Small intestine (tissue), 7 donors: ENCODE results near the gene YIPF2. TPM values are rescaled to one million over a fixed set of nuclear protein-coding genes. Genes with fewer than 3 reads are reported as not detected.
"Not testable (repeated sequence)": the region's sequence is repeated elsewhere in the genome, so short reads cannot be mapped to it uniquely, and the experiment has no call there.

Experiments used
- DNase-seq, 2 donors: peaks; one replicate each; pipeline versions ENCODE4 v3.0.0 to v3.0.0-alpha.2; 2013
- FAIRE-seq: peaks from 2 replicates; lab custom pipeline; 2012; peaks lifted over from hg19 to GRCh38; lab: Jason Lieb, UNC
- H3K27ac ChIP-seq, 3 donors: one replicate each; pipeline ENCODE4 v1.5.1; 2013; ENCODE audit warnings: low read length in 2 of 3, mild to moderate bottlenecking in 2 of 3, control low read depth in 1 of 3, inconsistent platforms in 1 of 3, low read depth in 1 of 3, moderate library complexity in 1 of 3
- H3K27me3 ChIP-seq, 3 donors: one replicate each; pipeline ENCODE4 v1.6.1; 2013; ENCODE audit warnings: low read length in 3 of 3, inconsistent platforms in 1 of 3; ENCODE audit not compliant: control insufficient read depth in 3 of 3, insufficient read depth in 3 of 3
- H3K36me3 ChIP-seq, 3 donors: one replicate each; pipeline ENCODE4 v1.6.1; 2013; ENCODE audit warnings: low read length in 3 of 3, inconsistent platforms in 1 of 3, low read depth in 1 of 3, mild to moderate bottlenecking in 1 of 3, moderate library complexity in 1 of 3; ENCODE audit not compliant: control insufficient read depth in 3 of 3, insufficient read depth in 2 of 3
- H3K4me1 ChIP-seq, 3 donors: one replicate each; pipeline ENCODE4 v1.6.1; 2013; ENCODE audit warnings: low read length in 2 of 3, inconsistent platforms in 1 of 3, low read depth in 1 of 3, mild to moderate bottlenecking in 1 of 3, moderate library complexity in 1 of 3; ENCODE audit not compliant: control insufficient read depth in 3 of 3, insufficient read depth in 2 of 3
- H3K4me3 ChIP-seq, 3 donors: one replicate each; pipeline ENCODE4 v1.5.1; 2013; ENCODE audit warnings: low read length in 3 of 3, control low read depth in 1 of 3, inconsistent platforms in 1 of 3, low read depth in 1 of 3, mild to moderate bottlenecking in 1 of 3, moderate library complexity in 1 of 3
- H3K9me3 ChIP-seq, 2 donors: one replicate each; pipeline ENCODE4 v1.6.1; 2013; ENCODE audit warnings: low read depth in 1 of 2, low read length in 1 of 2; ENCODE audit not compliant: control insufficient read depth in 2 of 2, insufficient read depth in 1 of 2
- WGBS, 3 donors: extraction: QIAGEN DNeasy Blood & Tissue Kit; methylation state at CpG; one replicate each; pipeline ENCODE4 v1.1.7; 2013; 5-methylcytosine and 5-hydroxymethylcytosine counted together
- polyA plus RNA-seq, 4 donors: library from polyadenylated mRNA; stranded (reverse) in 3 of 4; unstranded in 1 of 4; fragments of 200-250 nt in 3 of 4; fragments of 120-200 nt in 1 of 4; gene quantifications; one replicate each; pipeline versions ENCODE4 v1.2.1 to v1.2.3, GENCODE V29; 2013
- donor health status: healthy with polysubstance abuse.
- donor health status: control.
- donor health status: control.
- donor health status: Bipolar disorder and iron deficiency.
- donor health status: healthy.

YIPF2 gene
- polyA plus RNA-seq, 4 donors, result 18.3 to 65.1 (median 40.1) TPM

- DNase-seq (no peak), FAIRE-seq (no peak)
- peaks cover 0 to 8% (median 0%) of the 10 kb centered on the region in 3 donors for H3K4me1 ChIP-seq
- no peak overlapping the region for H3K27ac ChIP-seq
- peaks cover 0 to 62% (median 0%) of the 10 kb centered on the region in 3 donors for H3K36me3 ChIP-seq
- no peaks in the 10 kb centered on the region for H3K27me3 ChIP-seq
- no peak overlapping the region for H3K4me3 ChIP-seq
- peaks cover 0 to 6% of the 10 kb centered on the region in 2 donors for H3K9me3 ChIP-seq
- 85 to 93% (median 91%) methylated on average over 9 of the region's 9 CpGs for WGBS, 3 donors
Observed at GRCh38 chr19:10882108-10882457, 46.4 kb downstream of the YIPF2 start.

GRCh38 chr19:10881403-10882107 is 46.9 kb downstream of the YIPF2 start:
- H3K4me3 ChIP-seq, result no peak overlapping the region
- FAIRE-seq (no peak), DNase-seq (no peak)
- H3K9me3 ChIP-seq, result peaks cover 0 to 6% of the 10 kb centered on the region in 2 donors
- H3K27me3 ChIP-seq, result no peaks in the 10 kb centered on the region
- H3K4me1 ChIP-seq, result peaks cover 0 to 11% (median 0%) of the 10 kb centered on the region in 3 donors
- WGBS, 3 donors, result 79 to 89% (median 89%) methylated on average over 14 of the region's 14 CpGs
- H3K27ac ChIP-seq, result no peak overlapping the region
- peaks cover 0 to 61% (median 0%) of the 10 kb centered on the region in 3 donors for H3K36me3 ChIP-seq

- Histone ChIP-seq H3K27ac (peak overlapping the region in 1 of 3 donors; percentile 25), H3K9me3 (peaks cover 0 to 6% of the 10 kb centered on the region in 2 donors), H3K36me3 (peaks cover 0 to 65% (median 0%) of the 10 kb centered on the region in 3 donors), H3K4me3 (no peak overlapping the region), H3K4me1 (peaks cover 0 to 14% (median under 1%) of the 10 kb centered on the region in 3 donors), H3K27me3 (no peaks in the 10 kb centered on the region)
- FAIRE-seq (no peak), DNase-seq (no peak)
- 72 to 89% (median 82%) methylated on average over 3 of the region's 3 CpGs for WGBS, 3 donors
Observed at GRCh38 chr19:10878253-10878652, 50.2 kb downstream of the YIPF2 start.

- not testable (repeated sequence) for DNase-seq, H3K4me3 ChIP-seq, H3K27me3 ChIP-seq, H3K9me3 ChIP-seq, FAIRE-seq
- H3K27ac ChIP-seq, result peak overlapping the region in 1 of 3 donors; percentile 25
- peaks cover 0 to 14% (median 7%) of the 10 kb centered on the region in 3 donors for H3K4me1 ChIP-seq
- H3K36me3 ChIP-seq, result peaks cover 0 to 58% (median 0%) of the 10 kb centered on the region in 3 donors
- WGBS, 3 donors, result 90 to 95% (median 94%) methylated on average over 8 to 9 of the region's 9 CpGs
Observed at GRCh38 chr19:10877608-10878007, 50.8 kb downstream of the YIPF2 start.

GRCh38 chr19:10876459-10877240 is 51.8 kb downstream of the YIPF2 start:
- H3K27me3 ChIP-seq, result no peaks in the 10 kb centered on the region
- peaks cover 0 to 6% of the 10 kb centered on the region in 2 donors for H3K9me3 ChIP-seq
- H3K4me1 ChIP-seq, result peaks cover 0 to 14% (median 7%) of the 10 kb centered on the region in 3 donors
- 68 to 90% (median 70%) methylated on average over 10 of the region's 10 CpGs for WGBS, 3 donors
- H3K4me3 ChIP-seq, result no peak overlapping the region
- DNase-seq (no peak), FAIRE-seq (no peak)
- H3K27ac ChIP-seq, result peak overlapping the region in 1 of 3 donors; percentile 22
- H3K36me3 ChIP-seq, result peaks cover 0 to 50% (median 0%) of the 10 kb centered on the region in 3 donors

- no peak overlapping the region for H3K4me3 ChIP-seq
- peak overlapping the region in 2 of 3 donors; percentile 5 to 18 for H3K27ac ChIP-seq
- DNase-seq, result peak; percentile 66 to 86
- no peak for FAIRE-seq
- H3K9me3 ChIP-seq, result peaks cover 0 to 5% of the 10 kb centered on the region in 2 donors
- peaks cover 0 to 30% (median 0%) of the 10 kb centered on the region in 3 donors for H3K36me3 ChIP-seq
- peaks cover 0 to 14% (median 7%) of the 10 kb centered on the region in 3 donors for H3K4me1 ChIP-seq
- no peaks in the 10 kb centered on the region for H3K27me3 ChIP-seq
- 18 to 62% (median 35%) methylated on average over 1 of the region's 1 CpG for WGBS, 3 donors
Observed at GRCh38 chr19:10874024-10874423, 54.4 kb downstream of the YIPF2 start.

- H3K27me3 ChIP-seq, result no peaks in the 10 kb centered on the region
- H3K4me1 ChIP-seq, result peaks cover 0 to 8% (median 7%) of the 10 kb centered on the region in 3 donors
- WGBS, 3 donors, result 8 to 11% (median 8%) methylated on average over 13 to 16 of the region's 16 CpGs
- DNase-seq (peak; percentile 25 to 55), FAIRE-seq (no peak)
- H3K9me3 ChIP-seq, result no peaks in the 10 kb centered on the region
- H3K27ac ChIP-seq, result peak overlapping the region in 2 of 3 donors; percentile 48 to 84
- H3K36me3 ChIP-seq, result peaks cover 0 to 24% (median 0%) of the 10 kb centered on the region in 3 donors
- peak overlapping the region; percentile 78 to 95 (median 83) for H3K4me3 ChIP-seq
Observed at GRCh38 chr19:10872546-10873107, 55.8 kb downstream of the YIPF2 start.
